Cerebellar nuclear complex (tissue), 1 donor: ENCODE measurements around the gene SNAPC2.
A peak's percentile ranks its signal among the peaks of the same experiment; 100 is the strongest.
"Not testable (repeated sequence)": the region's sequence is repeated elsewhere in the genome, so short reads cannot be mapped to it uniquely, and the experiment has no call there.

Source experiments
- DNase-seq, 2 experiments: peaks; one replicate each; lab custom pipeline; 2025; lab: John Stamatoyannopoulos, UW

Gene SNAPC2

DNA sequence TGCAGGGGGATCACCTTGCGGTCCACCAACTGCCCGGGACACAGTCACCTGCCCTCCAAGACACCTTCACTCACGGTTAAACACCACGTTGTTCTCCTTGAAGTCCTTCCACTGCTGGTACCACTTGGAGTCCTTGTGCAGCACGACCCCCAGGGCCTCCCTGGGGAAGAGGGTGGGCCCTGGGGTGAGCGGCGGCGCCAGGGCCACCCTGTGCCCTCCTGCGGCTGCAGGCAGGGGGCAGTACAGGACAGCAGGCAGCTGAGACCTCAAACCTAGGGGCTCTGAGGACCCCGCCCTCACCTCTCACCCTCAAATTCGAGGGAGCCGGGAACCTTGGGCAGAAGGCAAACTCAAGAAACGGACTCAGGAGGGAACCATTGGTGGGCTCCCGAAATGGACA lies 13.3 kb downstream of the SNAPC2 start:
- DNase-seq = no peak

DNA sequence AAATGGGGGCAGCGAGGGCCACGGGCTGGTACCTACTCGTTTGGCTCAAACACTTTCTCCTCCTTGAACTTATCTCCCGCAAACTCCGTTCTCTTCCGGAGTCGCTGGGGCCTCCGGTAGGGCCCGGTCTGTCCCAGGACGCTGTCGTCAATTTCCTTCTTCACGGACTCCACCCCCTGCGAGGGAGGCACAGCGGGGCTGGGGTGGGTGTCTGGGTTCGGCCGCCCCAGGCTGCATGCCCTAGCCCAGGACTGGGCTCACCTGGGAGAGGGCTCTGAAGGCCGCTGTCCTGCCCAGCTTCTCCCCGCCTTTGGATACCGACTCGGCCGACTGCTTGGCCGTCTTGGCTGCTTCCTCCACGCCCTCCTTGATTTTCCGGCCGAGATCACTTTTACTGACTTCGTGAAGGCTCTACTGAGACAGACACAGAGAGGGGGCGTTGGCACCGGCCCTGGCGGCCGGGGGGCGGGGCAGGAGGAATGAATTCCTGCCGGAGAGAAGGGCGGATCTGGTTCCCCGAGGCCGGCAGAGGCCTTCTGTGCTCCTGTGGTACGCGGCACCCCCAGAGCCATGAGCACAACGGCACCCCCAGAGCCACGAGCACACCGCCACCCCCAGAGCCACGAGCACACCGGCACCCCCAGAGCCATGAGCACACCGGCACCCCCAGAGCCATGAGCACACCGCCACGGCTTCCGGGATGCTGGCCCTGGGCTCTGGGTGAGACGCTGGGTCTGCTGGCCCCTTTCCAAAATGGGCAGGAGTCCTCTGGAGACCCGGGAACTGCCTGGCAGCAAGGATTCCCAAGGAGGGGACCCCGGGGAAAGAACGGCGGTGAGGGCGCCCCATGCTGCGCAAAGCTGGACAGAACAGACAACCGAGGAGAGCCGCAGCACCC lies 13.9 kb downstream of the SNAPC2 start:
- no peak for DNase-seq

DNA sequence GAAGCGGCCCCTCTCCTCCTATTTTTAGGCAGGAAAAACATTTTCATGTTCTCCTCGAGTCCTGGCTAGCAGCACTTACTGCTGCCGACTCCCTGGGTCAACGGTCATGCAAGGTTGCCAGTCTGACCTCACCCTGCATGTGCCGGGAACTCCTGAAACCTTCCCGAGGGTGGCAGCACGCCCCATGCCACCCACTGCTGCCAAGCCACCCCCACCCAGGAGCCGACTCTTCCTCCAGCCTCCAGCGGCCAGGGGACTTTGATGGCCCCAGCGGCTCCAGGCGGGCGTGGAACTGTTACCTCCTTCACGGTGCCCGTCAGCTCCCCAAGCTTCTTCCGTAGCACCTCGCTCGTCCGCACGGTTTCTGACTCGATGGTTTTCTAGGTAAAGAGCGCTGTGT lies 14.6 kb downstream of the SNAPC2 start:
- no peak for DNase-seq

- no peak for DNase-seq
Observed at GRCh38 chr19:7940841-7941240, 20.7 kb downstream of the SNAPC2 start.

DNA sequence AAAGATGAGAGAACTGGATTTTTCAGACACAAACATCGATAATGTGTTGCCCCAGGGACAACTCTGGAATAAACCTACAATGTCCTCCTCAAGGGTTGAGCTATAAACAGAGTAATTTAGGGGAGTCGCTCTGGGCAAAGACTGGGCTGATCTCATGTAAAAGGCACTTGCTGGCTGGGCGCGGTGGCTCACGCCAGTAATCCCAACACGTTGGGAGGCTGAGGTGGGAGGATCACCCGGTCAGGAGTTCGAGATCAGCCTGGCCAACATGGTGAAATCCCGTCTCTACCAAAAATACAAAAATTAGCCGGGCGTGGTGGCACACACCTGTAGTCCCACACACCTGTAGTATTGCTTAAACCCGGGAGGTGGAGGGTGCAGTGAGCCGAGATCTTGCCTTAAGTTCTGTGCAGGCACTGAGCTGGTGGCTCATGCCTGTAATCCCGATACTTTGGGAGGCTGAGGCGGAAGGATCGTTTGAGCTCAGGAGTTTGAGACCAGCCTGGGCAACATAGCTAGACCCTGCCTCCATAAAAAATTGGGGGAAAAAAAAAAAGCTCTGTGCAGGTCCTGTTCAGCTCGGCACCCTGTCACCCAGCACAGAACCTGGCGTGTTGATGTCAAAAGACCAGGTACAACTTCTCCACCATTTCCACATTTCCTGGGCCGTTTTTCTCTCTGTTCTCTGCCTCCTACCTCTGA lies 21.9 kb downstream of the SNAPC2 start:
- no peak for DNase-seq

- no peak for DNase-seq
Observed at GRCh38 chr19:7942981-7943443, 22.9 kb downstream of the SNAPC2 start.

GRCh38 chr19:7943444-7944176 lies 23.5 kb downstream of the SNAPC2 start, which contains the start of gene TIMM44:
Gene TIMM44, minus strand, starts transcription at chr19:7943666. Its CDS starts 15 bp downstream, at chr19:7943651.
- DNase-seq = peak; percentile 99 to 100

GRCh38 chr19:7944177-7944761 lies 24.1 kb downstream of the SNAPC2 start:
- DNase-seq = peak in 1 of 2 experiments; percentile 65

GRCh38 chr19:7947939-7948338 lies 27.8 kb downstream of the SNAPC2 start:
- no peak for DNase-seq

GRCh38 chr19:7953060-7953459 lies 32.9 kb downstream of the SNAPC2 start:
- DNase-seq = peak in 1 of 2 experiments; percentile 43

DNA sequence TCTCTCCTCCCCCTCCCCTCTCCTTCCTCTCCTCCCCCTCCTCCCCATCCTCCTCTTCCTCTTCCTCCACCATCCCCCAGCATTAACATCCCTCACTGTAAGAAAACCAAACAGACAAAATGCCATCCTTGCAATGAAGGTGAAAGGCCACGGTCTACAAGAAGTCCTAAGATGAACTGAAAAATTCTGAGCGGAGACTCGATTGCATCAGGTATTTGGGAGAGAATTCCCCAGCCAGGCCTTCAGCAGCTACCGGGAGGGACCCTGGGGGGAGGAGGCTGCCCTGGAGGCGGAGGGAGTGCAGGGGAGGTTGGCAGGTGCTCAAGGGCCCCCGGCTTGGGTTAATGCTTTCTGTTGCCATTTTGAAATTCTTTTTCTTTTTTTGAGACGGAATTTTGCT lies 33.4 kb downstream of the SNAPC2 start:
- no peak for DNase-seq

DNA sequence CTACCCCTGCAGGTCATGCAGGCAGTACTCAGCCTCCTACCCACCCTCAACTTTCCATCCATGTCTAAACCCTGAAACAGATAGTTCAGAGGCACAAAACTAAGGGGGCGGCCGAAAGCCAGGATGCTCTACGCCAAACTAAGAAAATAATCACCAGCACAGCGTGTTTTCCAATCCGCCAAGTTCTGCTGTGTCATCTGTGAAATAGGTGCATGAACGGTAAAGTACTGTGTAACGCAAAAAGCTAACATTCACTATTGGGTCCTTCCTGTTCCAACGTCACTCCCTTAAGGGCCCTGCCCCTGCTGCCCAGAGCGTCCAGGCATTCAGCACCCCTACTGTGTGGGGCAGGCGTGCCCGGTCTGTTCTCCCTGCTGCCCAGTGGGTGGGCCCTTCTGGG lies 35.6 kb downstream of the SNAPC2 start:
- no peak for DNase-seq

DNA sequence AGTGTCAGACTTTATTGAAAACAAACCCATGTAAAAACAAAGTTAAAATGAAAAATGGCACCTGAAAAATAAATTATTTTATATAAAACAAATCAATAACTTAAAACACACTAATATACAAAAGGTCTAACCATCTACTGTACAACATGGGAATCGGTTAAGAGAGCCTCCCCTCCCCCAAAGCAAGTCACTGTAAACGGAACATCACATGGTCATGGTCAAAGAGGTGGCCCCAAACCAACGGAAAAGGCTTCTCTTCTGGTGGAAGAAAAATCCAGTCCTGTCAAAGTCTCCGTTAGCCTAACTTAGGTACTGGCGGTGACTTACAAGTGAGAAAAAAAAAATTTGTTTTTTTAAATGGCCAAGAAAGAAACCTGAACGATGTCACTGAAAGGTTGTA lies 39.1 kb downstream of the SNAPC2 start:
- no peak for DNase-seq

DNA sequence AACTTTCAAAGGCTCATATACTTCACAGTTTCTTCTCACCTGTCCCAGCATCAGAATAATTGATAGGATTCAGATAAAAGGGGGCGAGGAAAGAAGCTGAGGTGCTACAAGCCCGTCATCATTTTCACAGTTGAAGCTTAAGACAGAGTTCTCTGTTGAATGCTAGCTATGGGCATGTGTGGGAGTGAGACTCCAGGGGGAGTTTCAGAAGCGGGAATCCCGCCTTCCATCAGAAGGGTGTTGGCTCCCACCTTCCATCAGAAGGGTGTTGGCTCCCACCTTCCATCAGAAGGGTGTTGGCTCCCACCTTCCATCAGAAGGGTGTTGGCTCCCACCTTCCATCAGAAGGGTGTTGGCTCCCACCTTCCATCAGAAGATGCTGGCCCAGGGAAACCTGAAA lies 40.9 kb downstream of the SNAPC2 start:
- DNase-seq = not testable (repeated sequence)

DNA sequence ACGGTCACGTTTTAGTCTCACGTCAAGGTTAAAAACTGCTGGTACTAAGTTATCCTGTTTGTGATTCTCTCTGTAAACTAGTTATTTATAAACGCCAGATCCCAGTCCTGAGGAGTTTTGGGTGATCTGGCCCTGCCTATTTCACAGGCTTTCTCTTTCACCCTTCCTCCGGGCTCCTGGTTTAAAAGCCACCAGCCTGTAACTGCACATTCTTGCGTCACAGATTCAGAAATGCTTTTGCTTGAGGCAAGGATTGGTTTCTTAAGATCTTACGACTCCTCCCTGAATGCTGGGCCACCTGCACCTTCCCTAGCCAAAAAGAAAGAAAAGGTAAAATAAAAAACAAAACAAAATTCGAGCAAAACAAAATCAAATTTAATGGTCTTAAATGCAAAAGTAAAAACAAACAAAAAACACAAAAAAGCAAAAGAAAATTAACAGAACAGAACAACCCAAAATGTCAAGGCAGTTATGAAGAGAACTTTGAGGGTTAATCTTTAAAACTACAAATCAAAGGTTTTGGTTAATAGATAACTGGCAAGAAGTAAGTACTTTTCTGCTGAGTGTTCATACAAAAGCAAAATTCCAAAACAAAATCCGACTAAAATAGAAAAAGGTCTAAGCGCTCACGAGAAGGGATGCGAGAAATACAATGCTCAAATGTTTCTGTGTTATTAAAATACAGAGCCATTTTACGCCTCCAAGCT lies 41.9 kb downstream of the SNAPC2 start:
- DNase-seq = no peak

- DNase-seq = no peak
Observed at GRCh38 chr19:7962644-7963268, 42.6 kb downstream of the SNAPC2 start.

- no peak for DNase-seq
Observed at GRCh38 chr19:7963566-7963965, 43.4 kb downstream of the SNAPC2 start.

DNA sequence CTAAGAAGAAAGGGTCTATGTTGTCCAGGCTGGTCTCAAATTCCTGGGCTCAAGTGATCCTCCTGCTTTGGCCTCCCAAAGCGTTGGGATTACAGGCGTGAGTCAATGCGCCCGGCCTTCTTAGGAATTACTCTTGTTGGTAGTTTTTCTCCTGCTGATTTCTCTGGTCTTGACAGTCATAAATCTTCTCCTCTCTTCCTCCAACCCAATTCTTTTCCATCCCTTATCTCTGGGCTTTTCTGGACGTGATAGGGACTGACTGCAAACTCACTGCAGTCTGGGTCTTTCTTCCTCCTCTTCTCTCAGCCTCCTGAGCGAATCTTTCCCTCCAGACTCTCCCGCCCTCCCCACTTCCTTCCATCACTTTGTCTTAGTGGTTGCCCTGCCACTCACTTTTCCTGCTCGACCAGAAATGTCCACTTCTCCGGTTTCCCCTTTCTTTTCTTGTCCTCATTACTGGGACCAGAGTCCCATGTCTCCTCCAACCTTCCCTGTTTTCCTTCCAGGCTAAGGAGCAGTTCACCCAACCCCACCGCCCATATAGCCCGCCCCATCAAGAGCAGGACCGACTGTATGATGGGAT lies 45.2 kb downstream of the SNAPC2 start:
- DNase-seq = no peak

DNA sequence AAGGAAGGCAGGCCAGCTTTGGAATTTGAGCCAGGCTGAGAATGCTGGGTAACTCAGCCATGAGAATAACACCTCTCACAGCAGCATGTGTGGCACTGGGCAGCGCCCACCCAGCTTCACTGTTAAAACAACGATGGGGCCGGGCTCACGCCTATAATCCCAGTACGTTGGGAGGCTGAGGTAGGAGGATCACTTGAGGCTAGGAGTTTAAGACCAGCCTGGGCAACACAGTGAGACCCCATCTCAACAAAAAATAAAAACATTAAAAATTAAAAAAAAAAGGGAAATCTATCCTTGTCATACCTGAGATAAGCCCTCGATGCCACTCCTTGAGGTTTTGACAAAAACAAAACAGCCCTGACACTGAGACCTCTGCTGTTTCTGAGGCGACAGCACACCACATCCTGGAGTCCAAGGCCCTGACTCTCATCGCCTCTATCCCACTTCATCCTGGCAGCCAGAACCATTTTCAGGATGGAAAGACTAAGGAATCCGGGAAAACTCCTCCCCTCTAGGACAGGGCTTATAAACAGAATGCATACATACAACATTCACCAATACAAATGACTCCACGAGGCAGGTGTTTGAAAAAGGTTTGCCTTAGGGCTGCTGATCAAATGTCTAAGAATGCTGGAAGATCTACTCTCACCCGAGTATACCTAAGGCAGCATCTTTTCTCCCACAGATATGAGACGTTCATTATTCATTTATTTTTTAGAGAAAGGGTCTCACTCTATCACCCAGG lies 46.0 kb downstream of the SNAPC2 start:
- no peak for DNase-seq
